ENCODE results near the gene NAPG.
A peak's percentile ranks its signal among the peaks of the same experiment; 100 is the strongest.
"Not testable (repeated sequence)": the region's sequence is repeated elsewhere in the genome, so short reads cannot be mapped to it uniquely, and the experiment has no call there.

NAPG gene

DNA sequence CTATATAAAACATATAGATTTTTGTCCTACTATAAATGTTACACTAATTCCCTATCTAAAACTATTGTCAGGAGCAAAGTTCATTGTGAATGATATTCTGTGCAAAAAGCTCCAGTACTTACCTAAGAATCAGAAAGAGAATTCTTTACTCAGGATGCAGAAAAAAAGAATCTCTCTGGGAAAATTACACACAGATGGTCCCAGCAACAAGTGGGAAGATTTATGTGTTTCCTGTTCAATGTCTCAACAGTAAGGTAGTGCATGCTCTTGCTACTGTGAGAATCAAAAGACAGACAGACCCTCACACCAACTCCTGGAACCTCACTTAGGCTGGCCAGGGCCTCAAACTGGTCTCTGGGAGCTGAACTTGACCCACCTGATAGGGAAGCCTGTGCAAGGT lies 11.2 kb upstream of the NAPG start:
- no peak for DNase-seq (ENCODE audit: low read depth)

DNA sequence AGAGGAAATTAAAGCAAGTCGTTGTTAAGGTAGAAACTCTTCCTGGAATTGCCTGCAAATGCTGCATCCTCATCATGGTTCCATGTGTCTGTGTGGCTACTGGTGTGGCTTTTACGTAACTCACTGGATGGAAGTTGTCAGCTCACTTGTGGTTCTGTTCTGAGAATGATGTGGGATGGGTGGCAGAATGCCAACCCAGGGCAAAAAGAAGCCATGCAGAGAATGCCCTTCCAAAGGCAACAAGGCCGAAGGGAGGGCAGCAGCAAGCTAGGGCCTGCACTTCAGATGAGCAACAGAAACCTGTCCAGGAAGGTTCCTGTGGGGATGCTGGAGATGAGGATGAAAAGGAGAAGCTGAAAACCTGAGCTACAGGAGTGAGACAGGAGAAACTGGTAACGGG lies 10.4 kb upstream of the NAPG start:
- no peak for DNase-seq (ENCODE audit: low read depth)

DNA sequence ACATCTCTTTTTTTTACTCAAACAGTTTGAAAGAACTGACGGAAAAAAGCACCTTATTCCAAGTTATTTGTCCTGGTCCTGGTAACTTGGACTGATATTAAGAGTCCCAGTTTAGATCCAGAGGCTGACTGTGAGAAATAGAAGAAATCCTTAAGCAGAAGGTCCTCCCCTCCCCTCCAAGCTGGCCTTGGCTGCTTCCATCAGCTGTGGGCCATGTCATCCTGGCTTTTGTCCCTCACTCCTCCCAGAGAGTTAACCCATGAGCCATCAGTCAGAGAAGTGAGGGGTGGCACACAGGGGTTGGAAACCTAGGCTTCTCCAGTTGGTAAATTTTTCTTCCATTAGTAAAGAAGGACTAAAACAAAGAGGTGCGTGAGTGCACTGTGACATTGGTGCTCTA lies 9.7 kb upstream of the NAPG start:
- DNase-seq (ENCODE audit: low read depth) = no peak

DNA sequence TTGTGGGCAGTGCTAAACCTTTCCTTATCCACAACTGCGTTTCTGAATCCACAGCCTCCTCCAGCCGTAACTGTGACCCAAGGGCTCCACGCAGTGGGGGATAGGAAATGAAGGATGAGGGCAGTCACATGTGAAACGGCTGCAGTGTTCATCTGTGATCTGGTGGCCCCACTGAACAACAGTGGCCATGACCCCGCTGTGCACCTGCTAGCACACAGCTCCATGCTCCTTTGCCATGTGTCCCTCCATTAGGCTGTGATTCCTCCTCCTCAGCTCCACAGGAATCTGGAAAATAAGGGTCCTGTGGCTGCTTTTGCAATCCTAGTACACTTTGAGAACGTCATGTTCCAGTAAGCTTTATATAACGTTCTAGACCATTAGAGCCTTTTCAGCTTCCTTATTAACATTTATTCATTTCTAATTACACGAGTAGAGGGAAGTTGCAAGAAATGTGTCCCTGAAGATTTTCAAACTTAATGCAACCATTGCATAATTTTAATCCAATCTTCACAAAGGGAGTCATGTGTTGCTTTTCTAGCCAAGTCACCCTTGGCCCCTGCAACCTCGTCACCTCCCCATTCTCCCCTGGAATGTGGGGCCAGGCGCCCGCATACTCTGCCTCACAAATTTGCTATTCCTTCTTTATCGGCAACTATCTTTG lies 7.1 kb upstream of the NAPG start:
- no peak for DNase-seq (ENCODE audit: low read depth)

DNA sequence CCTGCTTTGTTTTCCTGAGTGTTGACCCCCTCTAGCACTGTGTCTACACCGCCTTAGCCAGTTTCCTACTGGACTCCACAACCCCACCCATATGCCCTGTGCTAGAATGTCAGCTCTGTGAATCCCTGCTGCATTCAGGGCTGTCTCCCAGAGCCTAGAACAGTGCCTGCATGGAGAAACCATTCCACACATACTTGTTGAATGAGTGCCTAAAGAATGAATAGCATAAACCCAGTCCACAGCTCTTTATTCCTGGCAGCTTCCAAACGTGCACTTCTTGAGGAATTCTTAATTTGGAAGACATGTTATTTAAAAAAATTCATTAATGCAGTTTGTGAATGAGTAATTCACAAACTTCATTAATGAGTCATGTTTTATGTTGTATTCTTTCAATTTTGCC lies 6.5 kb upstream of the NAPG start:
- no peak for DNase-seq (ENCODE audit: low read depth)

DNA sequence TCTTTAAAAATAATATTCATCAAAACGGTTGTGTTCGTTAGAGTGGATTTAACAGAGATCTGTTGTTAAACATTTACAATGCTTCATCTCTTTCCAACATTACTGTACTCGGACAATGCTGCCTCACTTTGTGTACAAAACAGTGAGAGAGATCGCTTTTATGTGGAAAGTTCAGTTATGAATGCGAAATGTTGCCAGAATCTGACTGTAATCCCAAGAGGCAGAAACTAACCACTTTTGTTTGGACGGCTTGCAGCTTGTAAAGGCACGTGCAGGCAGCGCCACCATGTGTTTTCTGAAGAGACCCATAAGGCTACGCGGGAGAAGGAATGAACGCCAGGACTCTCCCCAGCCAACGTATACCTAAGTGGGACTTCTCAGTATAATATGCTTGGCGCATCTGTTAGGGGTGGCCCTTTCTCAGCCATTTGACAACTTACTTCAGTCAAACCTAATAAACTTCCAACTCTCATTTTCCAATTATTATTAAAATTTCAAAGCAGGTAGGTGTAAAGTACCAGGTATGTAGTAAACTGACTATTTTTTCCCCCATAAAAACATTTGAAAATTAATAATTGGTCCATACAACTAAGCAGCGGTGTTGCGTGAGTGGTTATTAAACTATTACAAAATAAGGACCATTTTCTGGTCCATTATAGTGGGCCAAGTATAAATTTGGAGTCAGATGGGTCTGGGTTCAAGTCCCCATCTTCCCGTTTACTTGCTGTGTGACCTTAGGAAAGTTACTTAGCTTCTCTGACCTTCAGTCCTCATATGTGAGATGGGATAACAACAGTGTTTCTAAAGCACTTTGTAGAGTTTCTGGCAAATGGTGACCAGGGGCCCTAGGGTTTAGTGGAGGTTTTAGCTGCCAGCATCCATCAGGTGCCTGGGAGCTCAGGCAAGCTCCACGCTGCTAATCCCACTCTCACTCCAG lies 5.6 kb upstream of the NAPG start:
- peak; percentile 27 for DNase-seq (ENCODE audit: low read depth)

DNA sequence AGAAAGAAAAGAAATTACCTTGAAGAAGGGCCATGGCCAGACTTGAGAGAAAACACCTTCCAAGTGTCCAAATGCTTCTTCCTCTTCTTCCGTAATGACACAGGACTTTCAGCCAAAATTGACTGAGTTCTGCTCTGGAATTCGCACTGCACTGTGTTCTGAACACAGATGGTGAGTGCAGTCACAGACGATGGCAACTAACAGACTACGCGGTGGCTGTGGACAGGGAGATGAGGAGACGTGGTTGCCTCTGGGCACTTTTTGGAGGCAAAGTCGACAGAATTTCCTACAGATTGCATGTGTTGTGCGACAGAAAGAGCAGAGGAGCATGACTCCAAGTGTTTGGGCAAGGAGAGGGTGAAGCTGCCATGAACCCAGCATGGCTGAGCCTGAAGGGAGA lies 4.3 kb upstream of the NAPG start:
- DNase-seq (ENCODE audit: low read depth) = no peak

DNA sequence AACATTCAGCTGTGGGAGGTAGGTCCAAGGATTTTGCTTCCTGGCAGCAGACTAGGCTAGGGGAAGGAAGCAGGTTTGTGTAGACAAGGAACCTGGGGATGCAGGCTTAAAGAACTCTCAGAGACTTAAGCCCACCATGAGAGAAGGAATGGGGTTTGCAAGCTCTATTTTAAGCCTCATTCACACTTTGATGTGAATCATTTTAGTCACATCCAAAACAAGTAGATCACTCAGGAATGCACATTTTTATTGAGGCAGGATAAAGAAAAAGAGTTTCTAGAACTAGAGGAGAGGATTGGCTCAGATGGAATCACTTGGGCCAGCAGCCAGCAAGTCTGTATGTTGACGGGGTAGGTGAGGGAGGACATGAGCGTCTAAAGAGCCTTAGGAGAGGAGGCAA lies 3.3 kb upstream of the NAPG start:
- DNase-seq (ENCODE audit: low read depth) = no peak

DNA sequence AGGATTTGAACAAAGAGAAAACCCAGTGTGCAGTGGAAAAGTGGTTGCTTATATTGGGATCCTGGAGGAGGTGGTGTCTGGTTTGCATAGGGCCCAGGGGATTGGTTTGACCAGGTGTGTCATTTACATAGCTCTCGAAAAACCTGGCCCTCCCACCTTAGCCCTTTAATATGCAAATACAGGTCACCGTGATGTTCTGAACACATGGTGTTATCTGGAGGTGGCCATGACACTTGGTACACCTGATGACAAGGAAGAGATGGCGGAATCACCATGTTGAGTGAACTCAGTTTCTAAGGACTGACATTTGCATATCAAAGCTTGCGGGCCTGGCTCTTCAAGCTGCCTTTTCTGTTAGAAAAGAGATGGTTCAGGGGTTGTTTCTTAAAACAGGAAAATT lies 2.3 kb upstream of the NAPG start:
- no peak for DNase-seq (ENCODE audit: low read depth)

DNA sequence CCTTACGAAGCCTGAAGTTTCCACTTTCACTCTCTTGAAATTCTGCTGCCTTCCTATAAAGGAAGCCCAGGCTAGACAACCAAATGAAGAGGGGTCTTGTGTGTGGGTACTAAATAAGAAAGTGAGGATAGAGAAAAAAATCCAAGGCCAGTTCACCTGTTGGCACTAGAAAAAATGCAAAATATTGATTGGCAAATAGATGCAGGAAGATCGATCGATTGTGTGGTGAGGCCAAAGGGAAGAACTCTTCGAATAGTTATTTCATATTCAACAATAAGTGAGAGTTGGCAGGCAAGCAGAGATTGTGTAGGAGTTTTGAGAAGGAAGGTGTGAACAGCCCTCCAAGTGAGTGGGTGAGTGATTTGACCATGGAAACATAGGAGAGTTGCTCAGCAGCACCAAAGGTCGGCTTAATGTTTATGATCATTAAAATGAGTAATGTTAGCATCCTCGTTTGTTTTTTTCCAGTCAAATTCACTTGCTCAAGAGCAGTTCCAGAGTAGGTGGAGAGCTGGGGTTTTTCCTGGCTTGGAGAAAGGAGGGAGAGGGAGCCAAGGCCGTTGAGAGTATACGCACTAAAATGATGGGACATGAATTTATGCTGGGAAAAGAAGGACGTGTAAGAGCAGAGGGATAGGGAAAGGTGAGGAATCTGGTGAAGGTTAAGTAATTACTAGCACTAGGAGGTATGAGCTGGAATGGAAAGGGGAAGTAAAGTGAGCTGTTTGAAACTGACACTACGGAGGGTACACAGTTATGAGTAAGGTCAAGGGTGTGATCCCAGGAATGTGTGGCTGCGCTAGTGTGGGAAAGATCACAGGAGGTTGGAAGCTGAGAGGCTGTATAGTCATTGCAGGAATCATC lies 1.1 kb upstream of the NAPG start:
- no peak for DNase-seq (ENCODE audit: low read depth)

DNA sequence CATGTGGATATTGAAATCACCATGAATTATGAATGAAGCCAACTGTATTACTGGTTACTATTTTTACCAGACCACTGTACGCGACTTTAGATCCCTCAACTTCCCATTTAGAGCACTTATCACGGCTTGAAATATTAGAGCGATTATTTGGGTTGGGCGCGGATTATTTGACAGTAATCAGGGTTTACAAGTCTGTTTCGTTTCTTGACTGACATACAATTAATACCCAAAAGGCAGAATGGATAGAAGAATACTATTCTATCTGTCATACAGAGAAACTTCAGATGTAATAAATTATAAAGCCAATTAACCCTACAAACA lies 496 bp upstream of the NAPG start:
- no peak for DNase-seq (ENCODE audit: low read depth)

DNA sequence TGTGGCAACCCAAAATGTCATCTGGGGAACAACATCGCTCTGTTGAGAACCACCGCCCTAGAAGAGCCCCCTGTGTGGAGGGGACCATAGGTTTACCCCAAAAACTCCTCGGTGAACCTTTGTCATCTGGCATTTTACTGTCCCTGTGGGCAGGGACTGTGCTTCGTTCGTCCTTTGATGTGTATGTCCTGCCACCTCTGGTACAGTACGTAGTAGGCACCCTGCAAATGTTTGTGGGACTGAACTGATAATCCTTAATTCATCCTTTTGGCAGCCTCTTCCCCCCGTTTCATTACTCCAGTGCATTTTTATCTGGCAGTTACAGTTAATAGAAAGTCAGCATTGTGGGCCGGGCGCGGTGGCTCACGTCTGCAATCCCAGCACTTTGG lies 728 bp downstream of the NAPG start:
- DNase-seq (ENCODE audit: low read depth) = no peak

DNA sequence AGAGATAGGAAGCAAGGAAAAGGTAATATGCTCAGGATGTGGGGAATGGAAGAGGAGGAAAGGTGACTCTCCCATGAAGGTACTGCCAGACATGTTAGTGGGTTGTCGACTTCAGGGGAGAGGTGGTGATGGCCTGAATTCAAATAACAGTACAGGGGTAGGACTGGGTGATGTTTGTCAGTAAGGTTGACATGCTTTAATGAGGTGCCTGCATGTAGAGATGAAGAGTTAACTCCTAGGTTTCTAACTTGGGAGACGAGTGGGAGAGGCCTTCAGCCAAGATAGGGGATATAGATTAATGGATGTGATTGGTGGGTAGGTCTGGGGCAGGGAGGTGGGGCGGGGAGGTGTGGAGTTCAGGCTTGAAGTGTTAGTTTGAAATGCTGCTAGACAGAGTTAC lies 2.6 kb downstream of the NAPG start:
- DNase-seq (ENCODE audit: low read depth) = no peak

DNA sequence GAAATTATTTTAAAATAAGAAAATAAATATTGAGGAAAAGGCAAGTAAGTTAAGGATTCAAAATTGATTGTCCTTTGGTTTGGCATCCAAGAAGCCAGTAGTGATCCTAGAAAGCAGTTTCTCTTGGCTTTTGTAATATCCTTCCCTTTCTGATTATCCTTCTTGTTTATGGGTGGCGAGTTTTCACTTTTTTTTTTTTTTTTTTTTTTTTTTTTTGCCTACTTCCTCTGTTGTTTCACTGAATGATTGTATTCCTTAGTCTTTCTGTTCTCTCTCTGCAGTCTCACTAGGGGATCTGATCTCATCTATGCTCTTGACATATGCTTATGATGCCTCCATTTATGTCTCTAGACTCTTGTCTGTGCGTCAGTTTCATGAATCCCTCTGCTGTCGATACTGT lies 4.2 kb downstream of the NAPG start:
- no peak for DNase-seq (ENCODE audit: low read depth)

DNA sequence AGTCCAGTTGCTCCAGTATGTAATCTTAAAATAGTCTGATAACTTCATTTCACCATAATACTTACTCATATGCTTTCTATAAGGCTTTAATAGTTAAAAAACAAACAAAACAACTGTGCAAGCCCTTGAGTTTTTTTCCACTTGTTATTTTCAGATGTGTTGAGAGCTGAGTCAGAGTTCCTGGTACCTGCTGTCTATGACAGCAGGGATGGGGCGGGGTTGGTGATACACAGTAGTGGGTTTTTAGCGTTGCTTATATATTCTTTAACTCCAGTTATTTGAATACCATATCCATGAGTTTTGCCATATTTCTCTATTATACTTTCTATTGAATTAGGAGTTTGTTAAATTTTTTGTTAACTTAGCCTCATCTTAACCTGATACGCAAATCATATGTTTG lies 5.0 kb downstream of the NAPG start:
- DNase-seq (ENCODE audit: low read depth) = no peak

DNA sequence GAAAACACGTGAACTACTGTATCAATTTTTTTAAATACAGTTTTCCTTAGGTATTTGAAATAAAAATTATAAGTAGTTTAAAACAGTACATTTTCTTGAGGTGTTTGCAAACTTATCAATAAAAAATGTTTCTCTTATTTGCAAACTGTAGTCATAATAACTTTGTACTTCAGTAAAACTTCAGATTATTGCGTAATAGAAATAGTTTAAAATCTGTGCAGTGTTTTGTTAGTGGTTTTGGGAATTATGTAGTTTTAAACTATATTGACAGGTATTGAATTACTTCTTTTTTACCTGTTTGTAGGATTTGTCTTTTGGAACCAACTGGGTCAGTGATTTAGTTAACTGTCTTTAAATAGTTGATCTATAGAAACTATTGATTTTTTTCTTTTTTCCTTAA lies 7.3 kb downstream of the NAPG start:
- no peak for DNase-seq (ENCODE audit: low read depth)

DNA sequence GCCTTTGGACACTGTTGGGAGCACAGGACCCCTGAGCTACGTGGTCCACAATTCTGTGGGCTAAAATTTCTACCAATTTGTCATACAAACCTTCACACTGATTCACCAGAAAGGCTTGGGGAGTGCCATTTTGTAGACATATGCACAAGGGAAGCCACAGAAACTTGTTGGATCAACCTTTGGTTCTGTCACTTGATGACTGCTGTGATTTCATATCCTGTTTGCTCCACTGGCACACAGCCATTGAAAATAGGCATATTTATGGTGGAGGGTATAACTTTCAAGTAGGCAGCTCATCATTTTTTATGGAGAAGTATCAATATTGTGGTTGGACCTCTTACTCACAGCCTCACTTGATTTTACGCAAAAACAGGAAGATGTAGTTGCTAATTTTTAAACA lies 10.5 kb downstream of the NAPG start:
- no peak for DNase-seq (ENCODE audit: low read depth)

DNA sequence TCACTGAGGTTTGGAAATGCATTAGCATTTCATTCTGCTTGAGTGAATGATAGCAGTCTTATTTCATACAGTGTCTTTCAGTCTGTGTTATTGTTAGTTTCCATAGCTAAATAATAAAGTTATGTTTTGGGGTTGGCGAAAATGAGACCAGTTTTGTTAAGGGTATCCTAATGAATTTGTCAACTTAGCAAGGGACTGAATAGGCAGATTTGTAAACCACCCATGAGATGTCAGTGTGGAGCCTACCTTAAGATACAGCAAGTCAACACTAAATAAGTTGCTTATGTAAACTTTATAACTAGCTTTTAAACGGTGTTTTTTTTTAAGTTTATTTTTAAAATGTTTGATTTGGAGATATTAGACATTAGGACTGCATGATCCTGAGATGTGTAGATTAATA lies 11.9 kb downstream of the NAPG start:
- no peak for DNase-seq (ENCODE audit: low read depth)

DNA sequence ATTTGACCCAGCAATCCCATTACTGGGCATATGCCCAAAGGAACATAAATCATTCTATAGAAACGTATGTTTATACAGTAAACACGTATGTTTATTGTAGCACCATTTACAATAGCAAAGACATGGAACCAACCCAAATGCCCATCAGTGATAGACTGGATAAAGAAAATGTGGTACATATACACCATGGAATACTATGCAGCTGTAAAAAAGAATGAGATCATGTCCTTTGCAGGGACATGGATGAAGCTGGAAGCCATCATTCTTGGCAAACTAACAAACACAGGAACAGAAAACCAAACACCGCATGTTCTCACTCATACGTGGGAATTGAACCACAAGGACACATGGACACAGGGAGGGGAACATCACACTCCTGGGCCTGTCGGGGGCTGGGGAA lies 13.3 kb downstream of the NAPG start:
- DNase-seq (ENCODE audit: low read depth) = not testable (repeated sequence)

DNA sequence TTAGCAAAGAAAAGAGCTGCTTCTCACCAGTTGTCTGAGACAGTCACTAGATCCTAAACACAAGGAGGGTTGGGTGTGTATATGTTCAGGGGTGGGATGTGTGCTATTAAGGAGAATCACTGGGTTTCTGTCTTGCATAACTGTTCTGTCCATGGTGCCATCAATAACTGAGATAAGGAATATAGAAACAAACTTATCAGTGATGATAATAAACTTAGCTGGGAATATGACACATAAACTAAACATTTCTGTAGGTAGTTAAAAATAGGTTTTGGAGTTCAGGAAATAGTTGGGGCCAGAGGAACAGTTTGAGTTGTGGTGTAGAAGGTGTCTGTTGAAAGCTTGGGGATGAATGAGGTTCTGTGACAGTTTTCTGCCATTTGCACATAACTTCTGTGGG lies 17.4 kb downstream of the NAPG start:
- no peak for DNase-seq (ENCODE audit: low read depth)

DNA sequence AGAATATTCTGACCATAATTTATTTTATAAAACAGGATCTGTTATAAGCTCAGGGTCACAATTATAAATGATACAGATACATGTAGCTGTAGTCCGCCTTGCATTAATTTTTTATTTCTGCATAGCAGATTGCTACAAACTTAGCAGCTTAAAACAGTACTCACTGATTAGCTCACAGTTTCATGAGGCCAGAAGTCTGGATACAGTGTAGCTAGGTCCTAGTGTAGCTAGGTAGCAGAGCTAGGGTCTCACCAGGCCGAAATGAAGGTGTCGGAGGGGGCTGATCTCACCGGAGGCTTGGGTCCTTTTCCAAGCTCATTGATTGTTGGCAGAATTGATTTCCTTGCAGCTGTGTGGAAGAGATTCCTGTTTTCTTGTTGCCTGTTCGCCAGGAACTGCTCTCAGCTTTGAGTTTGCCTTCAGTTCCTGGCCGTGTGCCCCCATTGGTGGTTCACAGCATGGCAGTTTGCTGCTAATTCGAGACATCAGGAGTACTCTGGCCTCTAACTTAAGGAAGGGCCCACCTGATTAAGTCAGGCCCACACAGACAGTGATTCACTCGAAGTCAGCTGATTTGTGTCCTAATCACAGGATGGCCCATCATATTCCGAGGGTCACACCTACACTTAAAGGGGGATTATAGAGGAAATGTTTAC lies 18.4 kb downstream of the NAPG start:
- no peak for DNase-seq (ENCODE audit: low read depth)

DNA sequence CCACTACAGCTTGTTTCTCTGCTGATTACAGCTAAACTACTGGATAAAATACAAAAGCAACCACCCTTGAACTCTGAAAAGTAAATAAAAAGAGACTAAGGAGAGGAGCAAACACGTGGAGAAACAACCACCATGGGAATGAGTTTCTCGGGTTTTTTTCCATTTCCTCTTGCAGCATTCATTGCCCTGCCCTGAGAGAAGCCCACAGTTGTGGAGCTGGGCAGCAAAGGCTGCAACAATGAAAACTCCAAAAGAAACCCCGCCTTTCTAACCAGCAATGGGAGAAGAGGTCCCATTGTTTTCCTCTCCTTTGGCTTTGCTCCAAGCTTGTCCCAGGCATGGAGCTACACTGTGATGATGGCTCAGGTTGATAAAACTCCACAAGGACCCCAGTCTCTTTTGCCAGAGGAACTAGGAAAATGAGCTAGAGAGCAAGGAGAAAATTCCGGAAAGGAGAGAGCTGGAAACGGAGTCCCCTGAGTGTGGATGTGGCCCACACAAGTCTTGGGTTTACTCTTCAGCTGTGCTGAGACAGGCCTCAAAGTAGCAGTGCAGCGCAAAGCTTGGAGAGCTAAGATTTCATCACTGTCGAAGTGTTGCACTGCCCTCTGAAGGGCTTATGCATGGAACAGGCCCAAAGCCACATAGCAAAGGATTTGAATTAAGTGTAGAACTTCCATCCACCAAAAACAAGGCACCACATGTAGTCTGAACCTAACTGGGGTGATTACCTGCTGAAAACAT lies 20.9 kb downstream of the NAPG start:
- DNase-seq (ENCODE audit: low read depth) = no peak

Measured in activated gamma-delta T cell treated with anti-CD3 and anti-CD28 coated beads, Interleukin-2, amount 50 U/mL, for 16 hours (primary cell).